HCT116 (cell line): ENCODE measurements around the gene SIGLEC14. TPM values are rescaled to one million over a fixed set of nuclear protein-coding genes. Genes with fewer than 3 reads are reported as not detected.
A peak's percentile ranks its signal among the peaks of the same experiment; 100 is the strongest.

Source experiments
- ATAC-seq: fragments of 200-7000 bp; cut with Tn5 transposase; 2 replicates; pipeline ENCODE4 v1.9.1; 2020; ENCODE audit warnings: mild to moderate bottlenecking, moderate library complexity
- BruUV-seq: library from RNA; stranded (reverse); fragments of 400-500 nt; replicated peaks from 2 replicates; lab custom pipeline; 2021; lab: Mats Ljungman, UMichigan
- CTCF ChIA-PET: fragments of 300-600 bp; sonication (Branson Sonifier 250); formaldehyde crosslinking; loops from one replicate; lab custom pipeline; 2021; ENCODE audit warnings: antibody characterized with exemption; lab: Charles Lee
- POLR2A ChIA-PET: fragments of 300-600, 350-600 bp; sonication (Branson Sonifier 250); formaldehyde crosslinking; loops from one replicate; lab custom pipeline; 2021; ENCODE audit warnings: antibody characterized with exemption; lab: Charles Lee
- RAD21 ChIA-PET, 2 experiments: fragments of 300-600 bp; sonication (Branson Sonifier 250); formaldehyde crosslinking; loops; one replicate each; lab custom pipeline; 2023; ENCODE audit warnings: low total read pairs in 2 of 2; ENCODE audit not compliant: uncharacterized antibody in 2 of 2, unreplicated experiment in 2 of 2, low non-redundant PET in 1 of 2; lab: Charles Lee
- DNase-seq: peaks from one replicate; pipeline ENCODE4 v3.0.0-alpha.2; 2010; ENCODE audit warnings: low read depth, low spot score
- H2AFZ ChIP-seq: fragments of 200-600 bp; shearing (Covaris generic), sonication (generic); 2 replicates; pipeline ENCODE4 v1.6.1; 2017; ENCODE audit warnings: low read depth, mixed run types, mixed read lengths, antibody characterized with exemption, low read length; ENCODE audit not compliant: poor library complexity, severe bottlenecking
- H3K27ac ChIP-seq: 2 replicates; pipeline ENCODE4 v1.5.1; 2012; ENCODE audit warnings: low read depth, low read length
- H3K27me3 ChIP-seq: fragments of 200-600 bp; sonication (generic); 2 replicates; pipeline ENCODE4 v1.6.1; 2016; ENCODE audit warnings: mixed run types, low read length, mixed read lengths; ENCODE audit not compliant: insufficient read depth
- H3K36me3 ChIP-seq, 2 experiments: fragments of 200-500 bp in 1 of 2; fragments of 200-600 bp in 1 of 2; sonication (Bioruptor generic) in 1 of 2; sonication (generic) in 1 of 2; 2 replicates each; pipeline versions ENCODE4 v1.5.1 to v1.6.1; 2014 to 2016; ENCODE audit warnings: low read length in 2 of 2, inconsistent platforms in 1 of 2, mixed read lengths in 1 of 2, mixed run types in 1 of 2; ENCODE audit not compliant: insufficient read depth in 2 of 2, control insufficient read depth in 1 of 2
- H3K4me1 ChIP-seq, 2 experiments: fragments of 200-600 bp in 1 of 2; sonication (generic) in 1 of 2; 2 replicates each; pipeline versions ENCODE4 v1.5.1 to v1.6.1; 2012 to 2017; ENCODE audit warnings: low read length in 2 of 2, inconsistent platforms in 1 of 2, mild to moderate bottlenecking in 1 of 2, mixed read lengths in 1 of 2, mixed run types in 1 of 2, moderate library complexity in 1 of 2; ENCODE audit not compliant: insufficient read depth in 2 of 2, control insufficient read depth in 1 of 2
- H3K4me2 ChIP-seq: fragments of 200-600 bp; sonication (generic); 2 replicates; pipeline ENCODE4 v1.6.1; 2017; ENCODE audit warnings: mixed run types, low read length, mixed read lengths
- H3K4me3 ChIP-seq, 2 experiments: fragments of 200-600 bp in 1 of 2; sonication (generic) in 1 of 2; replicated peaks in 1 of 2; 2 replicates each; pipeline ENCODE4 v1.5.1; 2011 to 2016; ENCODE audit warnings: low read length in 2 of 2, control low read depth in 1 of 2, low read depth in 1 of 2, mild to moderate bottlenecking in 1 of 2, mixed read lengths in 1 of 2, mixed run types in 1 of 2
- H3K79me2 ChIP-seq: fragments of 200-600 bp; sonication (generic); 2 replicates; pipeline ENCODE4 v1.6.1; 2017; ENCODE audit warnings: mild to moderate bottlenecking, mixed run types, low read length, moderate library complexity, mixed read lengths; ENCODE audit not compliant: insufficient read depth
- H3K9ac ChIP-seq: fragments of 200-600 bp; sonication (generic); 2 replicates; pipeline ENCODE4 v1.6.1; 2016; ENCODE audit warnings: low read length, mixed read lengths
- H3K9me2 ChIP-seq: fragments of 200-600 bp; sonication (generic), shearing (Covaris generic); 2 replicates; pipeline ENCODE4 v1.6.1; 2017; ENCODE audit warnings: mixed run types, mild to moderate bottlenecking, moderate library complexity; ENCODE audit not compliant: insufficient read depth
- H3K9me3 ChIP-seq, 2 experiments: fragments of 200-500 bp in 1 of 2; fragments of 200-600 bp in 1 of 2; sonication (Bioruptor generic) in 1 of 2; sonication (generic) in 1 of 2; 2 replicates each; pipeline ENCODE4 v1.6.1; 2014 to 2017; ENCODE audit warnings: low read length in 2 of 2, mixed read lengths in 2 of 2, inconsistent platforms in 1 of 2, low read depth in 1 of 2, mild to moderate bottlenecking in 1 of 2, mixed run types in 1 of 2, moderate library complexity in 1 of 2; ENCODE audit not compliant: control insufficient read depth in 1 of 2, insufficient read depth in 1 of 2
- H4K20me1 ChIP-seq: fragments of 200-600 bp; sonication (generic), shearing (Covaris generic); 2 replicates; pipeline ENCODE4 v1.6.1; 2017; ENCODE audit warnings: mixed run types, mild to moderate bottlenecking, moderate library complexity; ENCODE audit not compliant: insufficient read depth
- EGR1 ChIP-seq: IDR thresholded peaks from 2 replicates; pipeline ENCODE4 v1.6.1; 2012; ENCODE audit warnings: low read depth
- EZH2 ChIP-seq: fragments of 200-600 bp; sonication (generic); IDR thresholded peaks from 2 replicates; pipeline ENCODE4 v1.6.1; 2017; ENCODE audit warnings: antibody characterized with exemption, mixed run types
- FOSL1 ChIP-seq: IDR thresholded peaks from 2 replicates; pipeline ENCODE4 v1.6.1; 2012; ENCODE audit warnings: low read depth
- MAX ChIP-seq: IDR thresholded peaks from 2 replicates; pipeline ENCODE4 v1.6.1; 2012
- YY1 ChIP-seq: IDR thresholded peaks from 2 replicates; pipeline ENCODE4 v1.6.1; 2011; ENCODE audit warnings: low read length, low read depth, moderate library complexity, mild to moderate bottlenecking; ENCODE audit not compliant: insufficient replicate concordance; ENCODE audit errors: extremely low read depth
- ZFX ChIP-seq: fragments of 450-650 bp; IDR thresholded peaks from 2 replicates; pipeline ENCODE4 v1.6.1; 2017
- intact Hi-C: fragments of 100-400 bp; cut with micrococcal nuclease; formaldehyde crosslinking; loops from 2 replicates; pipeline ENCODE4 v1.10.0; 2022
- microRNA counts: library from miRNA; unstranded; fragments of <30 nt; microRNA quantifications from one replicate; lab custom pipeline; 2015
- microRNA-seq: library from miRNA; unstranded; fragments of <30 nt; microRNA quantifications from one replicate; pipeline ENCODE4, GENCODE V29; 2016; ENCODE audit warnings: borderline number of aligned reads
- total RNA-seq: library from RNA; stranded (reverse); gene quantifications from one replicate; pipeline ENCODE4 v1.2.1, GENCODE V29; 2021; ENCODE audit not compliant: unreplicated experiment
- TF ChIP-seq, protein P1 (sequence below), 3 experiments: fragments of 200-600 bp in 1 of 3; sonication (generic) in 1 of 3; IDR thresholded peaks in 2 of 3; conservative IDR thresholded peaks in 1 of 3; 2 replicates each; pipeline ENCODE4 v1.5.1; 2012 to 2017; ENCODE audit warnings: low read depth in 2 of 3, low read length in 2 of 3, antibody characterized with exemption in 1 of 3, borderline replicate concordance in 1 of 3, control low read depth in 1 of 3, mild to moderate bottlenecking in 1 of 3, mixed read lengths in 1 of 3, mixed run types in 1 of 3, moderate library complexity in 1 of 3; ENCODE audit not compliant: insufficient read depth in 1 of 3

Gene SIGLEC14
- total RNA-seq, 1 experiment from 2014 or later, result not detected

GRCh38 chr19:51593138-51593890 lies 53.3 kb downstream of the SIGLEC14 start:
- no peak overlapping the region for H2AFZ ChIP-seq
- peaks cover 4 to 12% of the 10 kb centered on the region in 2 experiments; a peak in 2 of 4 replicates for H3K4me1 ChIP-seq
- intact Hi-C loops, result no loop called here
- peak overlapping the region; percentile 72; the same call in 1 of the 2 replicates for H3K4me2 ChIP-seq
- ATAC-seq, result no peak
- H3K27me3 ChIP-seq, result no peaks in the 10 kb centered on the region
- TF ChIP-seq EGR1, result no peak
- TF ChIP-seq, protein P1, sequence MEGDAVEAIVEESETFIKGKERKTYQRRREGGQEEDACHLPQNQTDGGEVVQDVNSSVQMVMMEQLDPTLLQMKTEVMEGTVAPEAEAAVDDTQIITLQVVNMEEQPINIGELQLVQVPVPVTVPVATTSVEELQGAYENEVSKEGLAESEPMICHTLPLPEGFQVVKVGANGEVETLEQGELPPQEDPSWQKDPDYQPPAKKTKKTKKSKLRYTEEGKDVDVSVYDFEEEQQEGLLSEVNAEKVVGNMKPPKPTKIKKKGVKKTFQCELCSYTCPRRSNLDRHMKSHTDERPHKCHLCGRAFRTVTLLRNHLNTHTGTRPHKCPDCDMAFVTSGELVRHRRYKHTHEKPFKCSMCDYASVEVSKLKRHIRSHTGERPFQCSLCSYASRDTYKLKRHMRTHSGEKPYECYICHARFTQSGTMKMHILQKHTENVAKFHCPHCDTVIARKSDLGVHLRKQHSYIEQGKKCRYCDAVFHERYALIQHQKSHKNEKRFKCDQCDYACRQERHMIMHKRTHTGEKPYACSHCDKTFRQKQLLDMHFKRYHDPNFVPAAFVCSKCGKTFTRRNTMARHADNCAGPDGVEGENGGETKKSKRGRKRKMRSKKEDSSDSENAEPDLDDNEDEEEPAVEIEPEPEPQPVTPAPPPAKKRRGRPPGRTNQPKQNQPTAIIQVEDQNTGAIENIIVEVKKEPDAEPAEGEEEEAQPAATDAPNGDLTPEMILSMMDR (IDR thresholded peaks at IDR 0.05 in 2 of 3, conservative IDR thresholded peaks at IDR 0.05 in 1 of 3; ENCODE audit: borderline replicate concordance in 1 of 3, insufficient read depth in 1 of 3, low read depth in 2 of 3, low read length in 2 of 3), result no peak
- no peak for TF ChIP-seq ZFX
- TF ChIP-seq EZH2, result no peak
- TF ChIP-seq FOSL1, result no peak
- no peak for TF ChIP-seq MAX
- no peak for TF ChIP-seq YY1
- TF ChIP-seq, all 23 proteins: peak for 0
- Histone ChIP-seq H3K4me3 (peak overlapping the region in 1 of 2 experiments; percentile 58; a peak in 1 of 4 replicates), H3K9ac (no peak overlapping the region), H3K36me3 (no peaks in the 10 kb centered on the region), H3K9me2 (no peaks in the 10 kb centered on the region), H4K20me1 (no peaks in the 10 kb centered on the region), H3K79me2 (no peaks in the 10 kb centered on the region), H3K9me3 (peaks cover 0 to 1% of the 10 kb centered on the region in 2 experiments; a peak in 1 of 4 replicates), H3K27ac (no peak overlapping the region; the same call in 1 of the 2 replicates)
- no peak for DNase-seq
- ChIA-PET RAD21 (no interaction called here), CTCF (no interaction called here), POLR2A (interaction anchor here (1.7 kb wide), 1 partner anchor 22 kb away, joined by 6 read pairs; the partner anchor contains the start of gene ZNF175)
- BruUV-seq, result no TSS peak

MicroRNAs encoded within 50 kb of the gene (microRNA counts, 767-probe panel; counts per million panel counts)
- microRNA hsa-let-7e-5p (lab: Ali Mortazavi, UCI) (15,652 counts per million, percentile 25 among the panel's probes with 10 or more counts), microRNA hsa-miR-125a-3p (lab: Ali Mortazavi, UCI) (not detected), microRNA hsa-miR-125a-5p (lab: Ali Mortazavi, UCI) (21,828 counts per million, percentile 48 among the panel's probes with 10 or more counts), microRNA hsa-miR-99b-5p (lab: Ali Mortazavi, UCI) (6,921 counts per million, percentile 4 among the panel's probes with 10 or more counts)

Small RNA genes lying within 50 kb of the gene (microRNA-seq; reads per million reads assigned to microRNA genes)
- gene MIR125A (2,680 reads per million, percentile 89 among the genes with 10 or more reads in this experiment), gene MIR99B (3,655 reads per million, percentile 90 among the genes with 10 or more reads in this experiment), gene MIRLET7E (5,028 reads per million, percentile 92 among the genes with 10 or more reads in this experiment)

Other genes with a start within 250 kb of the SIGLEC14 start
- not detected for gene SIGLEC10, start 229.2 kb downstream of the SIGLEC14 start, total RNA-seq
- not detected for gene SIGLEC8, start 188.4 kb downstream of the SIGLEC14 start, total RNA-seq
- gene CEACAM18, start 168.3 kb downstream of the SIGLEC14 start, total RNA-seq, result not detected
- not detected for gene SIGLEC12, start 145.0 kb downstream of the SIGLEC14 start, total RNA-seq
- gene SIGLEC6, start 115.2 kb downstream of the SIGLEC14 start, total RNA-seq, result not detected
- gene ZNF175, start 75.5 kb downstream of the SIGLEC14 start, total RNA-seq, result 9.3 TPM
- gene SIGLEC5, start 16.4 kb downstream of the SIGLEC14 start, total RNA-seq, result not detected
- gene SPACA6, start 46.5 kb upstream of the SIGLEC14 start, total RNA-seq, result 13.9 TPM
- gene HAS1, start 77.2 kb upstream of the SIGLEC14 start, total RNA-seq, result not detected
- not detected for gene FPR1, start 105.1 kb upstream of the SIGLEC14 start, total RNA-seq
- gene FPR2, start 114.4 kb upstream of the SIGLEC14 start, total RNA-seq, result not detected
- not detected for gene FPR3, start 148.3 kb upstream of the SIGLEC14 start, total RNA-seq
- gene ZNF577, start 241.1 kb upstream of the SIGLEC14 start, total RNA-seq, result 5.8 TPM